T-helper 2 cell treated with Interferon-gamma antibody and Interleukin-4, amounts not matched to agents 100 ng/mL and 5 ng/mL, for 36 hours (primary cell): Measurements from ENCODE around the gene NGF. TPM values are rescaled to one million over a fixed set of nuclear protein-coding genes. Genes with fewer than 3 reads are reported as not detected.

ENCODE experiments used
- intact Hi-C: fragments of 100-400 bp; cut with micrococcal nuclease; formaldehyde crosslinking; loops from one replicate; pipeline ENCODE4 v1.15.1; 2023
- total RNA-seq: library from RNA; stranded (reverse); gene quantifications from 2 replicates; pipeline ENCODE4 v1.2.3, GENCODE V29; 2022

Gene NGF
- total RNA-seq, 1 donor from 2014 or later, result not detected

- intact Hi-C loops, result no loop called here
These were observed 54.8 kb downstream of the NGF start for GRCh38 chr1:115283249-115283648.

GRCh38 chr1:115282807-115283208 is 55.2 kb downstream of the NGF start:
- intact Hi-C loops, result no loop called here

- intact Hi-C loops, result no loop called here
These were observed 56.9 kb downstream of the NGF start for GRCh38 chr1:115281143-115281542.

- intact Hi-C loops, result no loop called here
These were observed 58.0 kb downstream of the NGF start for GRCh38 chr1:115280064-115280463.

- intact Hi-C loops, result no loop called here
These were observed 59.8 kb downstream of the NGF start for GRCh38 chr1:115278211-115278610.

- intact Hi-C loops, result no loop called here
These were observed 60.8 kb downstream of the NGF start for GRCh38 chr1:115277276-115277675.

GRCh38 chr1:115275216-115275615 is 62.8 kb downstream of the NGF start:
- intact Hi-C loops, result no loop called here

GRCh38 chr1:115274467-115274866 is 63.6 kb downstream of the NGF start:
- intact Hi-C loops, result no loop called here

- intact Hi-C loops, result no loop called here
These were observed 71.2 kb downstream of the NGF start for GRCh38 chr1:115266729-115267421.

GRCh38 chr1:115265099-115265498 is 73.0 kb downstream of the NGF start:
- intact Hi-C loops, result no loop called here

GRCh38 chr1:115262886-115263285 is 75.2 kb downstream of the NGF start:
- intact Hi-C loops, result no loop called here

- intact Hi-C loops, result no loop called here
These were observed 76.6 kb downstream of the NGF start for GRCh38 chr1:115261496-115261895.

GRCh38 chr1:115258302-115258866 is 79.7 kb downstream of the NGF start:
- intact Hi-C loops, result no loop called here

GRCh38 chr1:115257591-115257990 is 80.5 kb downstream of the NGF start:
- intact Hi-C loops, result no loop called here

GRCh38 chr1:115255154-115255553 is 82.9 kb downstream of the NGF start:
- intact Hi-C loops, result no loop called here

GRCh38 chr1:115252585-115252984 is 85.5 kb downstream of the NGF start:
- intact Hi-C loops, result no loop called here

- intact Hi-C loops, result no loop called here
These were observed 86.2 kb downstream of the NGF start for GRCh38 chr1:115251856-115252255.

- intact Hi-C loops, result no loop called here
These were observed 86.7 kb downstream of the NGF start for GRCh38 chr1:115251340-115251748.

- intact Hi-C loops, result no loop called here
These were observed 91.5 kb downstream of the NGF start for GRCh38 chr1:115246526-115246925.

- intact Hi-C loops, result no loop called here
These were observed 92.8 kb downstream of the NGF start for GRCh38 chr1:115245227-115245626.

GRCh38 chr1:115242543-115242942 is 95.5 kb downstream of the NGF start:
- intact Hi-C loops, result no loop called here

GRCh38 chr1:115241309-115241708 is 96.7 kb downstream of the NGF start:
- intact Hi-C loops, result no loop called here

GRCh38 chr1:115240297-115240696 is 97.8 kb downstream of the NGF start:
- intact Hi-C loops, result no loop called here
